Calu3 (cell line): ENCODE measurements around the gene CHMP3. TPM values are rescaled to one million over a fixed set of nuclear protein-coding genes. Genes with fewer than 3 reads are reported as not detected.
"Not testable (repeated sequence)": the region's sequence is repeated elsewhere in the genome, so short reads cannot be mapped to it uniquely, and the experiment has no call there.

Experiments used
- BruUV-seq: library from RNA; stranded (reverse); fragments of 400-500 nt; replicated peaks from 2 replicates; lab custom pipeline; 2021; lab: Mats Ljungman, UMichigan
- CTCF ChIA-PET: fragments of 300-600 bp; sonication (Branson Sonifier 250); formaldehyde crosslinking; loops from one replicate; lab custom pipeline; 2022; ENCODE audit warnings: antibody characterized with exemption; lab: Charles Lee
- DNase-seq: peaks from one replicate; pipeline ENCODE4 v3.0.0; 2022
- H3K27ac Mint-ChIP-seq: one replicate; pipeline ENCODE4 v1.8.0; 2022; ENCODE audit warnings: mixed read lengths; ENCODE audit not compliant: unreplicated experiment
- H3K27me3 Mint-ChIP-seq: one replicate; pipeline ENCODE4 v1.8.0; 2022; ENCODE audit warnings: mixed read lengths; ENCODE audit not compliant: unreplicated experiment
- H3K36me3 Mint-ChIP-seq: one replicate; pipeline ENCODE4 v1.8.0; 2022; ENCODE audit warnings: mild to moderate bottlenecking, moderate library complexity, mixed read lengths; ENCODE audit not compliant: insufficient read depth, unreplicated experiment
- H3K4me1 Mint-ChIP-seq: one replicate; pipeline ENCODE4 v1.8.0; 2022; ENCODE audit warnings: mild to moderate bottlenecking, low read depth, mixed read lengths; ENCODE audit not compliant: unreplicated experiment
- H3K4me3 Mint-ChIP-seq: one replicate; pipeline ENCODE4 v1.8.0; 2022; ENCODE audit warnings: mild to moderate bottlenecking, low read depth, moderate library complexity, mixed read lengths; ENCODE audit not compliant: unreplicated experiment
- H3K9me3 Mint-ChIP-seq: one replicate; pipeline ENCODE4 v1.8.0; 2022; ENCODE audit warnings: low read depth, mixed read lengths; ENCODE audit not compliant: unreplicated experiment
- CTCF ChIP-seq: fragments of 200-600 bp; IDR thresholded peaks from one replicate; pipeline ENCODE4 v1.8.0; 2022; ENCODE audit warnings: antibody characterized with exemption; ENCODE audit not compliant: unreplicated experiment
- intact Hi-C: fragments of 100-400 bp; cut with micrococcal nuclease; formaldehyde crosslinking; loops from one replicate; pipeline ENCODE4 v1.10.0; 2022; ENCODE audit not compliant: unreplicated experiment
- total RNA-seq: library from RNA; stranded (reverse); gene quantifications from 2 replicates; pipeline ENCODE4 v1.2.3, GENCODE V29; 2022

Gene CHMP3
- total RNA-seq, 1 experiment from 2014 or later, result 127 TPM

- H3K4me1 Mint-ChIP-seq, result no peaks in the 10 kb centered on the region
- H3K36me3 Mint-ChIP-seq, result peaks cover 6% of the 10 kb centered on the region
- H3K4me3 Mint-ChIP-seq, result no peak overlapping the region
- BruUV-seq, result no TSS peak
- intact Hi-C loops, result no loop called here
- no peak for DNase-seq
- H3K27ac Mint-ChIP-seq, result no peak overlapping the region
- no peaks in the 10 kb centered on the region for H3K9me3 Mint-ChIP-seq
- H3K27me3 Mint-ChIP-seq, result no peaks in the 10 kb centered on the region
- CTCF ChIA-PET, result interaction anchor here (0.7 to 1.4 kb wide), 2 partner anchors 24 to 65 kb away, joined by 3 read pairs; no protein-coding TSS in a partner anchor
- no peak for TF ChIP-seq CTCF
These were observed 35.7 kb upstream of the CHMP3 start for GRCh38 chr2:86598966-86599365.

GRCh38 chr2:86596118-86596517 lies 32.9 kb upstream of the CHMP3 start:
- CTCF ChIA-PET, result no interaction called here
- H3K4me1 Mint-ChIP-seq, result no peaks in the 10 kb centered on the region
- DNase-seq, result no peak
- H3K27me3 Mint-ChIP-seq, result no peaks in the 10 kb centered on the region
- no peak overlapping the region for H3K27ac Mint-ChIP-seq
- no peak overlapping the region for H3K4me3 Mint-ChIP-seq
- no peak for TF ChIP-seq CTCF
- intact Hi-C loops, result no loop called here
- no TSS peak for BruUV-seq
- H3K9me3 Mint-ChIP-seq, result no peaks in the 10 kb centered on the region
- H3K36me3 Mint-ChIP-seq, result no peaks in the 10 kb centered on the region

GRCh38 chr2:86593266-86593665 lies 30.0 kb upstream of the CHMP3 start:
- CTCF ChIA-PET, result no interaction called here
- intact Hi-C loops, result no loop called here
- TF ChIP-seq CTCF, result no peak
- BruUV-seq, result no TSS peak
- Mint-ChIP-seq H3K4me3 (no peak overlapping the region), H3K27me3 (no peaks in the 10 kb centered on the region), H3K9me3 (no peaks in the 10 kb centered on the region), H3K36me3 (no peaks in the 10 kb centered on the region), H3K4me1 (no peaks in the 10 kb centered on the region), H3K27ac (no peak overlapping the region)
- no peak for DNase-seq

GRCh38 chr2:86592547-86593230 lies 29.4 kb upstream of the CHMP3 start:
- Mint-ChIP-seq H3K9me3 (no peaks in the 10 kb centered on the region), H3K27me3 (no peaks in the 10 kb centered on the region), H3K4me3 (no peak overlapping the region), H3K27ac (no peak overlapping the region), H3K4me1 (no peaks in the 10 kb centered on the region), H3K36me3 (no peaks in the 10 kb centered on the region)
- TF ChIP-seq CTCF, result no peak
- intact Hi-C loops, result no loop called here
- no TSS peak for BruUV-seq
- CTCF ChIA-PET, result no interaction called here
- no peak for DNase-seq

GRCh38 chr2:86589701-86590100 lies 26.5 kb upstream of the CHMP3 start:
- H3K27ac Mint-ChIP-seq, H3K27me3 Mint-ChIP-seq, H3K9me3 Mint-ChIP-seq, DNase-seq, BruUV-seq, H3K4me3 Mint-ChIP-seq, intact Hi-C loops, H3K36me3 Mint-ChIP-seq, H3K4me1 Mint-ChIP-seq: not testable (repeated sequence)
- CTCF ChIA-PET, result interaction anchor here (0.6 kb wide), 1 partner anchor 197 kb away, joined by 4 read pairs; no protein-coding TSS in a partner anchor
